IMR-90 (cell line): ENCODE results near the gene C6orf89. TPM values are rescaled to one million over a fixed set of nuclear protein-coding genes. Genes with fewer than 3 reads are reported as not detected.

Experiments used
- ATAC-seq: fragments of 200-7000 bp; cut with Tn5 transposase; 2 replicates; pipeline ENCODE4 v1.9.1; 2020; ENCODE audit warnings: low read depth, mild to moderate bottlenecking, moderate library complexity
- BruUV-seq: library from RNA; stranded (reverse); fragments of 400-500 nt; replicated peaks from 2 replicates; lab custom pipeline; 2021; lab: Mats Ljungman, UMichigan
- CTCF ChIA-PET: fragments of 300-600 bp; formaldehyde crosslinking; extraction: SDS; loops from one replicate; lab custom pipeline; 2021; ENCODE audit warnings: antibody characterized with exemption; lab: Yijun Ruan, JAX
- POLR2A ChIA-PET: fragments of 300-600 bp; sonication (Branson Sonifier 250); formaldehyde crosslinking; loops from one replicate; lab custom pipeline; 2022; ENCODE audit warnings: antibody characterized with exemption; ENCODE audit not compliant: unreplicated experiment; lab: Charles Lee
- DNase-seq: peaks from one replicate; pipeline ENCODE4 v3.0.0; 2013
- H2AFZ ChIP-seq: replicated peaks from 2 replicates; pipeline ENCODE3; 2013; ENCODE audit warnings: low read length, mild to moderate bottlenecking; ENCODE audit not compliant: poor library complexity
- H2AK5ac ChIP-seq: 2 replicates; pipeline ENCODE4 v1.6.1; 2013; ENCODE audit warnings: low read depth, low read length, inconsistent platforms
- H2AK9ac ChIP-seq: replicated peaks from 2 replicates; pipeline ENCODE3; 2013; ENCODE audit warnings: mild to moderate bottlenecking, low read depth, low read length, moderate library complexity; ENCODE audit not compliant: poor library complexity
- H2BK120ac ChIP-seq: 2 replicates; pipeline ENCODE4 v1.6.1; 2013; ENCODE audit warnings: low read depth, low read length, inconsistent platforms
- H2BK15ac ChIP-seq: 3 replicates; pipeline ENCODE4 v1.6.1; 2013; ENCODE audit warnings: low read depth, low read length, inconsistent platforms
- H2BK20ac ChIP-seq: 2 replicates; pipeline ENCODE4 v1.6.1; 2013; ENCODE audit warnings: low read depth, mild to moderate bottlenecking, inconsistent platforms, low read length, moderate library complexity
- H2BK5ac ChIP-seq: 2 replicates; pipeline ENCODE4 v1.6.1; 2013; ENCODE audit warnings: mild to moderate bottlenecking, low read depth, low read length, inconsistent platforms; ENCODE audit not compliant: poor library complexity, severe bottlenecking
- H3K14ac ChIP-seq: replicated peaks from 2 replicates; pipeline ENCODE4 v1.6.1; 2013; ENCODE audit warnings: low read depth, low read length, inconsistent platforms
- H3K18ac ChIP-seq: 2 replicates; pipeline ENCODE4 v1.6.1; 2013; ENCODE audit warnings: low read depth, low read length, control low read depth
- H3K23ac ChIP-seq: 2 replicates; pipeline ENCODE4 v1.6.1; 2013; ENCODE audit warnings: low read depth, low read length, inconsistent platforms
- H3K27ac ChIP-seq: 2 replicates; pipeline ENCODE4 v1.5.1; 2013; ENCODE audit warnings: mild to moderate bottlenecking, control low read depth, low read length; ENCODE audit not compliant: insufficient read depth
- H3K27me3 ChIP-seq: 2 replicates; pipeline ENCODE4 v1.6.1; 2013; ENCODE audit warnings: low read length; ENCODE audit not compliant: control insufficient read depth, insufficient read depth
- H3K36me3 ChIP-seq: 2 replicates; pipeline ENCODE4 v1.6.1; 2013; ENCODE audit warnings: low read length, mixed read lengths; ENCODE audit not compliant: control insufficient read depth, insufficient read depth
- H3K4ac ChIP-seq: 2 replicates; pipeline ENCODE4 v1.6.1; 2013; ENCODE audit warnings: low read depth, low read length, inconsistent platforms
- H3K4me1 ChIP-seq: 2 replicates; pipeline ENCODE4 v1.6.1; 2013; ENCODE audit warnings: low read length, mixed read lengths; ENCODE audit not compliant: control insufficient read depth, insufficient read depth
- H3K4me2 ChIP-seq: 2 replicates; pipeline ENCODE4 v1.6.1; 2013; ENCODE audit warnings: low read depth, mild to moderate bottlenecking, control low read depth, low read length, moderate library complexity
- H3K4me3 ChIP-seq: 2 replicates; pipeline ENCODE4 v1.5.1; 2013; ENCODE audit warnings: low read depth, mild to moderate bottlenecking, control low read depth, low read length, moderate library complexity; ENCODE audit not compliant: insufficient read depth
- H3K56ac ChIP-seq: 2 replicates; pipeline ENCODE4 v1.6.1; 2013; ENCODE audit warnings: low read length, inconsistent platforms; ENCODE audit not compliant: insufficient read depth; ENCODE audit errors: extremely low read depth
- H3K79me1 ChIP-seq, 2 experiments: 2 replicates each; pipeline ENCODE4 v1.6.1; 2013; ENCODE audit warnings: low read length in 2 of 2, inconsistent platforms in 1 of 2, low read depth in 1 of 2
- H3K9ac ChIP-seq: 2 replicates; pipeline ENCODE4 v1.6.1; 2013; ENCODE audit warnings: low read depth, low read length, control low read depth
- H3K9me1 ChIP-seq: 2 replicates; pipeline ENCODE4 v1.6.1; 2013; ENCODE audit warnings: low read length, inconsistent platforms; ENCODE audit not compliant: insufficient read depth
- H3K9me3 ChIP-seq: 2 replicates; pipeline ENCODE4 v1.6.1; 2013; ENCODE audit warnings: low read length; ENCODE audit not compliant: control insufficient read depth, insufficient read depth
- H4K20me1 ChIP-seq: 2 replicates; pipeline ENCODE4 v1.6.1; 2013; ENCODE audit warnings: low read length, inconsistent platforms; ENCODE audit not compliant: insufficient read depth
- H4K5ac ChIP-seq: 2 replicates; pipeline ENCODE4 v1.6.1; 2013; ENCODE audit warnings: mild to moderate bottlenecking, low read depth, low read length, control low read depth
- H4K8ac ChIP-seq, 2 experiments: 2 replicates each; pipeline ENCODE4 v1.6.1; 2013; ENCODE audit warnings: low read depth in 2 of 2, low read length in 2 of 2, control low read depth in 1 of 2, inconsistent platforms in 1 of 2
- H4K91ac ChIP-seq: 2 replicates; pipeline ENCODE4 v1.6.1; 2013; ENCODE audit warnings: low read depth, low read length, inconsistent platforms; ENCODE audit not compliant: insufficient read depth
- CEBPB ChIP-seq: IDR thresholded peaks from 2 replicates; pipeline ENCODE4 v1.6.1; 2012; ENCODE audit warnings: low read depth, low read length, improper control_type of control experiment
- MAZ ChIP-seq: IDR thresholded peaks from 2 replicates; pipeline ENCODE4 v1.6.1; 2012; ENCODE audit warnings: low read depth, mild to moderate bottlenecking, low read length, improper control_type of control experiment, moderate library complexity, borderline replicate concordance
- RCOR1 ChIP-seq: IDR thresholded peaks from 2 replicates; pipeline ENCODE4 v1.6.1; 2012; ENCODE audit warnings: mild to moderate bottlenecking, low read length, improper control_type of control experiment; ENCODE audit not compliant: insufficient replicate concordance
- WGBS, 2 experiments: methylation state at CpG; one replicate each; pipeline versions ENCODE4 v1.1.5 to v1.1.7; 2013; ENCODE audit warnings: missing lambda C conversion rate in 2 of 2; ENCODE audit not compliant: insufficient read length in 1 of 2; ENCODE audit errors: extremely low coverage in 2 of 2; 5-methylcytosine and 5-hydroxymethylcytosine counted together
- dilution Hi-C: fragments of 300-500 bp; cut with HindIII; formaldehyde crosslinking; loops from one replicate; pipeline ENCODE4 v1.14.3; 2018; ENCODE audit warnings: low sequenced_read_pairs; ENCODE audit not compliant: unreplicated experiment
- in situ Hi-C: fragments of 300-500 bp; cut with MboI; formaldehyde crosslinking; loops from 3 replicates; pipeline ENCODE4 v1.14.3; 2019; ENCODE audit warnings: low sequenced_read_pairs, inconsistent platforms, mixed read lengths
- intact Hi-C: fragments of 100-400 bp; cut with micrococcal nuclease; formaldehyde crosslinking; loops from 2 replicates; pipeline ENCODE4 v1.10.0; 2022
- polyA plus RNA-seq, 3 experiments: library from polyadenylated mRNA; depleted of rRNA; stranded (reverse); fragments of >200 nt; gene quantifications; 2 replicates each; pipeline ENCODE4 v1.2.3, GENCODE V29; 2012; ENCODE audit warnings: low replicate concordance in 1 of 3
- total RNA-seq: library from RNA; depleted of rRNA; stranded (reverse); fragments of >200 nt; gene quantifications from 2 replicates; pipeline ENCODE4 v1.2.3, GENCODE V29; 2012

Gene C6orf89
- total and polyA plus RNA-seq, 2 of the 4 experiments (the other 2 are of a cell fraction) = 30.8 to 52.3 TPM

DNA sequence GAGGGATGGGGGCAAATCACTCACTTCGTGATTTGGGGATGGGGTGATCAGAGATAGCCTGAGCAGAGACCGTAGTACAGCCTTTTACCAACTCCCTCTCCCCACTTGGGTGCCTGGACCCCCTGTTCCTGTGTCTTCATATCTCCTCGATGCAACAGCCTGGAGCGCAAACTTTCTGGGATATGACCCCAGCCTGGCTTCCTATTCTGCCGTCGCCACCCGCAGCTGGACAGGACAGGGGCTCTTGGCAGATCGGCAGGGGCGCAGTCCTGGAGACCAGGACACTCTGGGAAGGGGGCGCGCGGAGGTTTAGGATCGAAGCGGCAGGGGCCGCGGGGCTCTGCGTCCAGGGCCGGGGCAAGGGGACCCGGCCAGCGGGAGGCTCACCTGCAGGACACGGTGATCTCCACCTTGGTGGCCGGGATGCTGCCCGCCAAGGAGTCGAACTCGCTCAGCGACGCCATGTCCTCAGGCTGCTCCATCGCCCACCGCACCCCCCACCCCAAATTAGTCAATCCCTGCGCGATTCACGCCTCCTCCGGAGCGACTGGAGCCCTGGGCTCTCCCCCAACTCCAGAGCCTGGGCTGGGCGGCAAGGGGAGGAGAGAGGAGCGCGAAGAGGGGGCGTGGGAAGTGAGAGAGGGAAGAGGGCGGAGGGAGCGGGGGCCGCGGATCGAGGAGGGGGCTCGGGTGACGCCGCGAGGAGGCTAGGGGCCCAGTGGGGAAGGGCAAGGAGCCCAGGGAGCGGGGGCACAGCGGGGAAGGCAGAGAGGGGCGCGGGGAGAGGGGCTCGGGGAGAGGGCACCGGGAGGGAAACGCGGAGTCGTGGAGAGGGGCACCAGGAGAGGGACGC is 46.6 kb upstream of the C6orf89 start, which contains the start of gene CPNE5:
Gene CPNE5 (minus strand): TSS at position 549 of the 853 bp plus-strand sequence. CDS start 67 bp downstream, at position 482.
- Histone ChIP-seq H4K5ac (no peak within 1 kb of the TSS), H3K14ac (no peak within 1 kb of the TSS), H3K9me1 (no peaks in the 10 kb centered on the region), H2BK5ac (no peak within 1 kb of the TSS), H3K23ac (no peak within 1 kb of the TSS; the same call in 1 of the 2 replicates), H2BK15ac (no peak within 1 kb of the TSS), H3K4me1 (peaks cover 8% of the 10 kb centered on the region; the same call in 1 of the 2 replicates), H3K27ac (no peak within 1 kb of the TSS), H3K36me3 (no peaks in the 10 kb centered on the region), H4K91ac (no peak within 1 kb of the TSS), H3K79me1 (no peaks in the 10 kb centered on the region), H3K4me2 (peak within 1 kb of the TSS; percentile 88), H2BK120ac (no peak within 1 kb of the TSS), H3K4ac (no peak within 1 kb of the TSS), H2AFZ (peak within 1 kb of the TSS; percentile 84), H3K18ac (no peak within 1 kb of the TSS), H4K8ac (no peak within 1 kb of the TSS), H3K56ac (no peak within 1 kb of the TSS), H3K9ac (peak within 1 kb of the TSS; percentile 14; the same call in 1 of the 2 replicates), H2AK5ac (no peak within 1 kb of the TSS), H2AK9ac (peak within 1 kb of the TSS; percentile 75), H2BK20ac (no peak within 1 kb of the TSS), H3K9me3 (no peaks in the 10 kb centered on the region), H3K27me3 (peaks cover 54% of the 10 kb centered on the region), H4K20me1 (no peaks in the 10 kb centered on the region), H3K4me3 (peak within 1 kb of the TSS; percentile 42)
- 7% methylated on average over 14 of the region's 57 CpGs; no CpG with 5 or more reads in 1 of the 2 experiments for WGBS, 2 experiments
- intact Hi-C loops (loop anchor here (5.0 kb wide), 1 partner anchor 47 kb away; no protein-coding TSS in a partner anchor), in situ Hi-C loops (no loop called here), dilution Hi-C loops (no loop called here)
- TF ChIP-seq MAZ (peak; percentile 30; the same call in 1 of the 2 replicates), CEBPB (no peak), RCOR1 (no peak)
- BruUV-seq = no TSS peak
- DNase-seq (no peak), ATAC-seq (peak; percentile 43)
- POLR2A ChIA-PET = no interaction called here
- CTCF ChIA-PET = no interaction called here
